T-helper 1 cell (primary cell): ENCODE measurements around the gene TGOLN2.

Source experiments
- DNase-seq, 5 donors: peaks; one replicate each; pipeline ENCODE4 v3.0.0-alpha.2; 2012 to 2020

The TGOLN2 gene

GRCh38 chr2:85308896-85309555 is 18.8 kb downstream of the TGOLN2 start:
- DNase-seq = no peak

- DNase-seq = no peak
Measured at GRCh38 chr2:85308201-85308600, 19.6 kb downstream of the TGOLN2 start.

DNA sequence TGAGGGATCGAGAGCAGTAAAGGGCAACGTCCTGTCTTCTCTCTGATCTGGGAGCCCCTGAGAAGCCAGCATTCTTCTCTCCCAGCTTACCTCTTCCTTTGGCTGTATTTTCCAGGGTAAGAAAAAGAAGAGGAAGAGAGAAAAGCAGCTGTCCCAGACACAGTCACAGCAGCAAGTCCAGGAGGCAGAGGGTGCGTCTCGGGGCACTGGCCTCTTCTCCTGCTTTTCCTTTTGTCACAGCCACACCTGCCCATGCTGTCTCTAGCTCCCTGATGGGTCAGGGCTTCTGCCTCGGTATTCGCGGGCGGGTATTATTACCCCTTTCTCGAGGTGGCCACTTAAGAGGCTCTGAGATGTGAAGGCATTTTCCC is 20.3 kb downstream of the TGOLN2 start:
- DNase-seq = no peak

GRCh38 chr2:85303780-85304531 is 23.8 kb downstream of the TGOLN2 start:
- no peak for DNase-seq

DNA sequence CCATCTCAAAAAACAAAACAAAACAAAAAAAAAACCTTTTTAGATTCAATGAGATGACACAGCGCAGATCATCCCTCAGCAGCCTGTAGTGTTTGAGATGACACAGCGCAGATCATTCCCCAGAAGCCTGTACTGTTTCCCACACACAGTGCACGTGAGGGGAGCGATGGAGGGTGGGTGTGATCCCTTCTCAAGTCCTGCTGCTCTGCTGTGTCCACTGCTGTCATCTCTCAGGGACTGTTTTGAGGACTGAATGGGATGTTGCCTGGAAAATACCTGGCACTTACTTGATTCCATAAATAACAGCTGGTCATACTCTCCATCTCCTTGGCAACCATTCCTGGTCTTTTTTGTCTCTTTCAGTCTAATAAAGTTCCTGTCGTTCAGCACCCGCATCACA is 25.7 kb downstream of the TGOLN2 start:
- DNase-seq = no peak

DNA sequence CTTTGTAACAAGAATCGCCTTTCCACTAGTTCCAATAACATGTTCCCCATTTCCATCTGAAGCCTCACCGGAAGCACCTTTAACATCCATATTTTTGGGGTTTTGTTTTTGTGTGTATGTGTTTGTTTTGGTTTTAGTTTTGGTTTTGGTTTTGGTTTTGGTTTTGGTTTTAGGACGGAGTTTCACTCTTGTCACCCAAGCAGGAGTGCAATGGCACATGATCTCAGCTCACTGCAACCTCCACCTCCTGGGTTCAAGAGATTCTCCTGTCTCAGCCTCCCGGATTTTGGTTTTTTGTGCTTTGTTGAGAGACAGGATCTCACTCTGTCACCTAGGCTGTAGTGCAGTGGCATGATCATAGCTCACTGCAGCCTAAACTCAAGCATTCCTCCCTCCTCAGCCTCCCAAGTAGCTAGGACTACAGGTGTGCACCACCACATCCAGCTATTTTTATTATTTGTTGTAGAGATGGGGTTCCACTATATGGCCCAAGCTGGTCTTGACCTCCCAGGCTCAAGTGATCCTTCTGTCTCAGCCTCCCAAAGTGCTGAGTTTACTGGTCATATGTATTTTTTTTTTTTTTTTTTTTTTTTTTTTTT is 36.3 kb downstream of the TGOLN2 start:
- peak in 2 of 5 donors; percentile 13 to 77 for DNase-seq

- DNase-seq = no peak
Measured at GRCh38 chr2:85288244-85288725, 39.5 kb downstream of the TGOLN2 start.

GRCh38 chr2:85287721-85288120 is 40.1 kb downstream of the TGOLN2 start:
- DNase-seq = no peak

- DNase-seq = peak in 1 of 5 donors; percentile 11
Measured at GRCh38 chr2:85286918-85287317, 40.9 kb downstream of the TGOLN2 start.

- no peak for DNase-seq
Measured at GRCh38 chr2:85283641-85284040, 44.1 kb downstream of the TGOLN2 start.

- DNase-seq = no peak
Measured at GRCh38 chr2:85282914-85283313, 44.9 kb downstream of the TGOLN2 start.

- no peak for DNase-seq
Measured at GRCh38 chr2:85281553-85281952, 46.2 kb downstream of the TGOLN2 start.

DNA sequence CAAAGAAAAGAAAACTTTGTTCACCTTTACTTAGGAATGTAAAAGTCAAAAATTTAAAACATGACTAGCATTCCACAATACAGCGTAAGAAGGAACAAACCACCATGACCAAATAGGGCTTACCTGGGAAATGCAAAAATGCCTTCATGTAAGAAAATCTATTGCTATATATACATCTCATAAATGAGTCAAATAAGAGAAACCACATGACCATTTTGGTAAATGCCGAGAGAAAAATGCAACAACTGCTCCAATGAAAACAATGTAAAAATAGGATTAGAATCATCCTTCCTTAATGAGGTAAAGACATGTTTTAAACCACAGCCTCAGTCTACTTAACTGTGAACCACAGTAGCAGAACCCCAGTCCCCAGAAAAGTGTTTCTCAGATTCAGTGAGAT is 49.4 kb downstream of the TGOLN2 start:
- no peak for DNase-seq

DNA sequence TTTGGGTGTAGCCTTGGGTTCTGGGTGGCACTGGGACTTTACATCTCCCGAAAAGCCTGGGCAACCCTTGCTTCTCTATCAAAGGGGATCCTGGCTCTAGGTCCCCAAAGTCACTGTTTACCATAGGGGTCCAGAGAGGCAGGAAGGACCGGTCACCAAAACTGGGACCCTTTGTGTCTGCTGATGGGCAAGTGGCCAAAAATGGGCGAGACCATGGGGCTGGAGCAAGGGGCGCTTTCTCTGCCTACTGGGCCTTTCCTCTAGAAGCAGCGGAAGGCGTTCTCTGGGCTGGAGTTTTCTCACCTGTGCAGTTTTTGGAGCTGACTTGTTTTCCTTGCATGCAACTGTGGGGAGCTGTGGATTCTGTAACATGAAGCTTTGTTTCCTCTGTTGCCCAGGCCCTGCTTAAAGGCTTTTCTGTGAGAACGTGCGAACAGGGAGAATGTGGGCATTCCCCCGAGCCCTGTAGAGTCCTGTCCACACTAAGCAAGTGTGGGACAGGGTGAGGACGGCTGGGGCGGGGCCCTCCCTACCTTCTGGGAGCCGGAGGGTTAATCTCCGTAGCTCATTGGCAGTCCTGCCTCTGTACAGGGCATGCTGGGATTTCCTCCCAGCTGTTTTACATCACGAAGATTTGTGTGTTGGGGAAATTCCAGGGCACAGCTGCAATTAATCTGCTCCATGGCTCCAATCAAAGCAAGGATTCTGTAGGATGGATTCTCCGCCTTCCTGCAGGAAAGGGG is 50.2 kb downstream of the TGOLN2 start:
- no peak for DNase-seq

GRCh38 chr2:85276571-85277118 is 51.1 kb downstream of the TGOLN2 start:
- DNase-seq = no peak

DNA sequence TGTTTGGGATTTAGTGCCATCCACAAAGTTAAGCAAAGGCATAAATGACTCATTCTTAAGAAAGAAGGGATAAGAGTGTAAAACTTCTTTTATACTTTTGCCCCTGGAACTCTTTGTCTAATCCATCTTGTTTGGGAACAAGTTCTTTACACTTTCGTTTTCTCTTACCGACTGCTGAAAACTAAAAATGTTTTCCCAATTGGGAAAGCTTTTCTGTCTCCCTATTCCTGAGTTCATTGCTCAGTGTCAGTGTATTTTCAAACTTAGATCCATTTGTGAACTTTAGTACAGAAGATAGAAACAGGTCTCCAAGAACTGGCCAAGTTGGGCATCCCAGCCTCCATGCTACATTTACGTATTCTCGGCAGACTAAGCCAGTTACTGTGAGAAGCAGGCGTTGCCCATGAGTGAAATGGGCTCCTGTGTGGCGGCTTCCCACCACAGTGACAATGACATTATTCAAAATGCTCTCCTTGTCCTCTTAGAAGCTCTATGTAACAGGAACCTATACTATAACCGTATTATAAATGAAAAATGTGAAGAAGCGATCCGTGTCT is 51.7 kb downstream of the TGOLN2 start:
- no peak for DNase-seq

DNA sequence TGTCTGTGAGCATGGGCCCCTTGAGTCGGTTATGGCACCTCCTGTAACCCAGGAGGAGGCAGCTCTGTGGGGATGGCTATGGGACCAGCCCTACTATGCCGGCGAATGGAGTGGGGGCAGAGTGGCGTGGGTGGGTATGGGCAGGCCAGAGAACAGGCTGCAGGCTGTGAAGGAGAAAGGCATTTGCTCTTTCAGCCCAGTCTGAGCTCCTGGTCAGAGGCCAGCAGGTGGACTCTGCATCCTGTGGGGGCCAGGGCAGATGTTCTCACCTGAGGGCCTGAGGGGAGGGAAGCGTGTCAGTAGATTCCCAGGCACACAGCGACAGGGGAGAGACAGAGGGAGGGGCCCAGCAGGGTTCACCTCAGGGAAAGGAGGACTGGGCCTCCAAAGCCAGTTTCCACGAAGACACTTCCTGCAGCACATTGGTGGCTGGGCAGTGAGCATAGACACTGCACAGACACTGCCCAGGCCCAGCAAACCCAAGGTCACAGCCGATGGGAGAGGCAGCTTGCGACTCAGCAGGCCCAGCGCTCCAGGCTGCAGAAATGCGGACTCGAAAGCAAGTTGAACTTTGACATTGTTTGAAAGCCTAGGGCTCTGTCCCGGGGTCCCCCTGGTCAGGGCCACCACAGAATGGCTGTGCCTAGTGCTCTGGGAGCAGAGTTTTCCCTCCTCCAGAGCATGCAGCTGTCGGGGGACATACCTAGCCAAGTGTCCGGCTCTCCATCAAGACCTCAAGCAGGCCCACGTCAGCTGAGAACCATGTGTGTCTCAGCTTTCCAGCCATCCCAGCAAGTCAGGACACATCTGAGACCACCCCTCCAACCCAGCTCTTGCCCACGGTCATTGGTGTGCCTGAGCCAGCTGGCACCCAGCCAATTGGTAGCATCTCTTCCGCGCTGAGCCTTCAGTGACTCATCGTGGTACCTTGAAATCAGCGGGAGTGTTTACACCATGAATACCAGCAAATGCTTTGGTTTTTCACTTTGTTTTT is 53.8 kb downstream of the TGOLN2 start:
- peak in 1 of 5 donors; percentile 17 for DNase-seq

DNA sequence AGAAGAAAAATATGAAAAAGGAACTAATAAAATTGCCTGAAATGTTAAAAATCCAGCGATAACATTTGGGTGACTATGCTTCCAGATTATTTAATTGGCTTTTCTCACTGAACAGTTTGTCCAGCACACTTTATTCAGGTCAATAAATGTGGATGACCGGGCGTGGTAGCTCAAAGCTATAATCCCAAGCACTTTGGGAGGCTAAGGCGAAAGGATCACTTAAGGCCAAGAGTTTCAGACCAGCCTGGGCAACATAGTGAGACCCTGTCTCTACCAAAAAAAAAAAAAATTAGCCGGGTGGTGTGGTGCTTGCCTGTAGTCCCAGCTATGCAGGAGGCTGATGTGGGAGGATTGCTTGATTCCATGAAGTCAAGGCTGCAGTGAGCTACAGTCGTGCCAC is 55.4 kb downstream of the TGOLN2 start:
- DNase-seq = no peak

- no peak for DNase-seq
Measured at GRCh38 chr2:85269959-85270358, 57.8 kb downstream of the TGOLN2 start.
